ENCODE measurements around the gene CRYGN.

DNA sequence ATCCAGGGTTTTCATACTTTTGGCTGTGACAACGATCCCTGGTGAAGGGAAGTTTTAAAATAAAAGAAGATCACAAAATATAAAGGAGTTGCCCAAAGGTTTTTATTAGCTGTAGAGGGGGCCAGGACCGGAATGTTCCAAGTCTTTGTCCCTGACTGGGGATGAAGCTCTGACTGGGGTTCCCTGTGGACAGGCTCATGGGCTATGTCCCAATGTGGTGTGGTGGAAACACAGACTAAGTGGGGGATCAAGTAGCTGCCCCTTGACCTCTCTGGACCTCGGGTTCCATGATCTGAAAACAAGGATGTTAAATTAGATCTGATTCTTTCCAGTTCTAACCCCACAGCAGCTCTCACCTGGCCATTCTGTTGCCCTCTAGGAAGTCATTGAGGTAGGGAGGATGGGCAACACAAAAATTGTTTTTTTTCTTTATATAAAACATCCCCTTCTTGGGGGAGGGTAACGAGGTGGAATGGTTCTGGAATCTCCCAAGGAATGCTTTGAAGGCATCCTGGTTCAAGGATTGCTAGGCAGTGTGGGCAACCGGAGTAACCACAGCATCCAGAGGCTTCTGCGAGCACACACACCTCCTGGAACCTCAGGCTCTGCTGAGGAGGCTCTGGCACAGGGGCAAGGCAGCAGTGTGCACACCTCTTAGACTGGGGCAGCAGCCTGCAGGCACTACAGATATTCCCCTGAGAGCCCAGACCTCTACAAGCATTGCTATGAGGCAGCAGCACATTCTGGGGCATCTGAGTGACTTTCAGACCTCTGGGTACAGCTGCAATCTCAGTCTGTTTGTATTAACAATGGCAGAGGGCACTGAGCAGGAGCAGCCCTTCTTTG, 21.4 kb upstream of the CRYGN start:
- TF ChIP-seq, protein P1, sequence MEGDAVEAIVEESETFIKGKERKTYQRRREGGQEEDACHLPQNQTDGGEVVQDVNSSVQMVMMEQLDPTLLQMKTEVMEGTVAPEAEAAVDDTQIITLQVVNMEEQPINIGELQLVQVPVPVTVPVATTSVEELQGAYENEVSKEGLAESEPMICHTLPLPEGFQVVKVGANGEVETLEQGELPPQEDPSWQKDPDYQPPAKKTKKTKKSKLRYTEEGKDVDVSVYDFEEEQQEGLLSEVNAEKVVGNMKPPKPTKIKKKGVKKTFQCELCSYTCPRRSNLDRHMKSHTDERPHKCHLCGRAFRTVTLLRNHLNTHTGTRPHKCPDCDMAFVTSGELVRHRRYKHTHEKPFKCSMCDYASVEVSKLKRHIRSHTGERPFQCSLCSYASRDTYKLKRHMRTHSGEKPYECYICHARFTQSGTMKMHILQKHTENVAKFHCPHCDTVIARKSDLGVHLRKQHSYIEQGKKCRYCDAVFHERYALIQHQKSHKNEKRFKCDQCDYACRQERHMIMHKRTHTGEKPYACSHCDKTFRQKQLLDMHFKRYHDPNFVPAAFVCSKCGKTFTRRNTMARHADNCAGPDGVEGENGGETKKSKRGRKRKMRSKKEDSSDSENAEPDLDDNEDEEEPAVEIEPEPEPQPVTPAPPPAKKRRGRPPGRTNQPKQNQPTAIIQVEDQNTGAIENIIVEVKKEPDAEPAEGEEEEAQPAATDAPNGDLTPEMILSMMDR (IDR thresholded peaks at IDR 0.05), result no peak
- TF ChIP-seq POLR2A (IDR thresholded peaks at IDR 0.05), result no peak
- no peak for TF ChIP-seq POLR2AphosphoS5 (IDR thresholded peaks at IDR 0.05)
- TF ChIP-seq EP300 (IDR thresholded peaks at IDR 0.05), result no peak
